Measurements from ENCODE around the gene RTTN. TPM values are rescaled to one million over a fixed set of nuclear protein-coding genes. Genes with fewer than 3 reads are reported as not detected.

The RTTN gene
- total RNA-seq, 3 donors from 2014 or later: 13.0 to 15.3 (median 15.2) TPM

GRCh38 chr18:70089858-70090257, 115.6 kb downstream of the RTTN start:
- no peak for TF ChIP-seq CTCF (IDR thresholded peaks at IDR 0.05)
- intact Hi-C loops (cut with DNase I, micrococcal nuclease): loop anchor here (10.0 kb wide), 2 partner anchors 1235 to 1245 kb away; no protein-coding TSS in a partner anchor
- H3K4me3 ChIP-seq: no peak overlapping the region
- no peak for ATAC-seq
- H3K4me1 ChIP-seq (ENCODE audit: low read depth): no peaks in the 10 kb centered on the region
- H3K9me3 ChIP-seq: no peaks in the 10 kb centered on the region
- H3K36me3 ChIP-seq (ENCODE audit: low read depth): no peaks in the 10 kb centered on the region
- no peak for DNase-seq

GRCh38 chr18:70086085-70086484, 119.4 kb downstream of the RTTN start:
- intact Hi-C loops (cut with DNase I, micrococcal nuclease): loop anchor here (10.0 kb wide), 2 partner anchors 1231 to 1241 kb away; no protein-coding TSS in a partner anchor
- DNase-seq (no peak), ATAC-seq (no peak)
- Histone ChIP-seq H3K4me1 (ENCODE audit: low read depth) (no peaks in the 10 kb centered on the region), H3K36me3 (ENCODE audit: low read depth) (no peaks in the 10 kb centered on the region), H3K4me3 (no peak overlapping the region), H3K9me3 (no peaks in the 10 kb centered on the region)
- no peak for TF ChIP-seq CTCF (IDR thresholded peaks at IDR 0.05)

GRCh38 chr18:70085641-70086040, 119.8 kb downstream of the RTTN start:
- Histone ChIP-seq H3K36me3 (ENCODE audit: low read depth) (no peaks in the 10 kb centered on the region), H3K4me1 (ENCODE audit: low read depth) (no peaks in the 10 kb centered on the region), H3K9me3 (no peaks in the 10 kb centered on the region), H3K4me3 (no peak overlapping the region)
- no peak for TF ChIP-seq CTCF (IDR thresholded peaks at IDR 0.05)
- intact Hi-C loops (cut with DNase I, micrococcal nuclease): loop anchor here (10.0 kb wide), 2 partner anchors 1231 to 1241 kb away; no protein-coding TSS in a partner anchor
- no peak for DNase-seq
- no peak for ATAC-seq

GRCh38 chr18:70082430-70082829, 123.1 kb downstream of the RTTN start:
- DNase-seq: no peak
- no peak for ATAC-seq
- Histone ChIP-seq H3K36me3 (ENCODE audit: low read depth) (no peaks in the 10 kb centered on the region), H3K9me3 (no peaks in the 10 kb centered on the region), H3K4me1 (ENCODE audit: low read depth) (no peaks in the 10 kb centered on the region), H3K4me3 (no peak overlapping the region)
- intact Hi-C loops (cut with DNase I, micrococcal nuclease): loop anchor here (10.0 kb wide), 2 partner anchors 1228 to 1238 kb away; no protein-coding TSS in a partner anchor
- TF ChIP-seq CTCF (IDR thresholded peaks at IDR 0.05): no peak

GRCh38 chr18:70078106-70078505, 127.4 kb downstream of the RTTN start:
- intact Hi-C loops (cut with DNase I, micrococcal nuclease): no loop called here
- DNase-seq (no peak), ATAC-seq (no peak)
- no peaks in the 10 kb centered on the region for H3K4me1 ChIP-seq (ENCODE audit: low read depth)
- no peak overlapping the region for H3K4me3 ChIP-seq
- H3K9me3 ChIP-seq: no peaks in the 10 kb centered on the region
- H3K36me3 ChIP-seq (ENCODE audit: low read depth): no peaks in the 10 kb centered on the region
- TF ChIP-seq CTCF (IDR thresholded peaks at IDR 0.05): no peak

GRCh38 chr18:70075906-70076305, 129.6 kb downstream of the RTTN start:
- H3K4me3 ChIP-seq: no peak overlapping the region

More at GRCh38 chr18:70075906-70076305, 129.6 kb downstream of the RTTN start:
- Histone ChIP-seq H3K4me1 (ENCODE audit: low read depth) (no peaks in the 10 kb centered on the region), H3K36me3 (ENCODE audit: low read depth) (no peaks in the 10 kb centered on the region), H3K9me3 (no peaks in the 10 kb centered on the region)
- intact Hi-C loops (cut with DNase I, micrococcal nuclease): no loop called here
- TF ChIP-seq CTCF (IDR thresholded peaks at IDR 0.05): no peak
- no peak for ATAC-seq
- DNase-seq: no peak
